IMR-90 (cell line): ENCODE results near the gene GSE1. TPM values are rescaled to one million over a fixed set of nuclear protein-coding genes. Genes with fewer than 3 reads are reported as not detected.

ENCODE experiments used
- ATAC-seq: fragments of 200-7000 bp; cut with Tn5 transposase; 2 replicates; pipeline ENCODE4 v1.9.1; 2020; ENCODE audit warnings: low read depth, mild to moderate bottlenecking, moderate library complexity
- BruUV-seq: library from RNA; stranded (reverse); fragments of 400-500 nt; replicated peaks from 2 replicates; lab custom pipeline; 2021; lab: Mats Ljungman, UMichigan
- CTCF ChIA-PET: fragments of 300-600 bp; formaldehyde crosslinking; extraction: SDS; loops from one replicate; lab custom pipeline; 2021; ENCODE audit warnings: antibody characterized with exemption; lab: Yijun Ruan, JAX
- POLR2A ChIA-PET: fragments of 300-600 bp; sonication (Branson Sonifier 250); formaldehyde crosslinking; loops from one replicate; lab custom pipeline; 2022; ENCODE audit warnings: antibody characterized with exemption; ENCODE audit not compliant: unreplicated experiment; lab: Charles Lee
- DNase-seq: peaks from one replicate; pipeline ENCODE4 v3.0.0; 2013
- H2AFZ ChIP-seq: replicated peaks from 2 replicates; pipeline ENCODE3; 2013; ENCODE audit warnings: low read length, mild to moderate bottlenecking; ENCODE audit not compliant: poor library complexity
- H2AK5ac ChIP-seq: 2 replicates; pipeline ENCODE4 v1.6.1; 2013; ENCODE audit warnings: low read depth, low read length, inconsistent platforms
- H2AK9ac ChIP-seq: replicated peaks from 2 replicates; pipeline ENCODE3; 2013; ENCODE audit warnings: mild to moderate bottlenecking, low read depth, low read length, moderate library complexity; ENCODE audit not compliant: poor library complexity
- H2BK120ac ChIP-seq: 2 replicates; pipeline ENCODE4 v1.6.1; 2013; ENCODE audit warnings: low read depth, low read length, inconsistent platforms
- H2BK15ac ChIP-seq: 3 replicates; pipeline ENCODE4 v1.6.1; 2013; ENCODE audit warnings: low read depth, low read length, inconsistent platforms
- H2BK20ac ChIP-seq: 2 replicates; pipeline ENCODE4 v1.6.1; 2013; ENCODE audit warnings: low read depth, mild to moderate bottlenecking, inconsistent platforms, low read length, moderate library complexity
- H2BK5ac ChIP-seq: 2 replicates; pipeline ENCODE4 v1.6.1; 2013; ENCODE audit warnings: mild to moderate bottlenecking, low read depth, low read length, inconsistent platforms; ENCODE audit not compliant: poor library complexity, severe bottlenecking
- H3K14ac ChIP-seq: replicated peaks from 2 replicates; pipeline ENCODE4 v1.6.1; 2013; ENCODE audit warnings: low read depth, low read length, inconsistent platforms
- H3K18ac ChIP-seq: 2 replicates; pipeline ENCODE4 v1.6.1; 2013; ENCODE audit warnings: low read depth, low read length, control low read depth
- H3K23ac ChIP-seq: 2 replicates; pipeline ENCODE4 v1.6.1; 2013; ENCODE audit warnings: low read depth, low read length, inconsistent platforms
- H3K27ac ChIP-seq: 2 replicates; pipeline ENCODE4 v1.5.1; 2013; ENCODE audit warnings: mild to moderate bottlenecking, control low read depth, low read length; ENCODE audit not compliant: insufficient read depth
- H3K27me3 ChIP-seq: 2 replicates; pipeline ENCODE4 v1.6.1; 2013; ENCODE audit warnings: low read length; ENCODE audit not compliant: control insufficient read depth, insufficient read depth
- H3K36me3 ChIP-seq: 2 replicates; pipeline ENCODE4 v1.6.1; 2013; ENCODE audit warnings: low read length, mixed read lengths; ENCODE audit not compliant: control insufficient read depth, insufficient read depth
- H3K4ac ChIP-seq: 2 replicates; pipeline ENCODE4 v1.6.1; 2013; ENCODE audit warnings: low read depth, low read length, inconsistent platforms
- H3K4me1 ChIP-seq: 2 replicates; pipeline ENCODE4 v1.6.1; 2013; ENCODE audit warnings: low read length, mixed read lengths; ENCODE audit not compliant: control insufficient read depth, insufficient read depth
- H3K4me2 ChIP-seq: 2 replicates; pipeline ENCODE4 v1.6.1; 2013; ENCODE audit warnings: low read depth, mild to moderate bottlenecking, control low read depth, low read length, moderate library complexity
- H3K4me3 ChIP-seq: 2 replicates; pipeline ENCODE4 v1.5.1; 2013; ENCODE audit warnings: low read depth, mild to moderate bottlenecking, control low read depth, low read length, moderate library complexity; ENCODE audit not compliant: insufficient read depth
- H3K56ac ChIP-seq: 2 replicates; pipeline ENCODE4 v1.6.1; 2013; ENCODE audit warnings: low read length, inconsistent platforms; ENCODE audit not compliant: insufficient read depth; ENCODE audit errors: extremely low read depth
- H3K79me1 ChIP-seq, 2 experiments: 2 replicates each; pipeline ENCODE4 v1.6.1; 2013; ENCODE audit warnings: low read length in 2 of 2, inconsistent platforms in 1 of 2, low read depth in 1 of 2
- H3K9ac ChIP-seq: 2 replicates; pipeline ENCODE4 v1.6.1; 2013; ENCODE audit warnings: low read depth, low read length, control low read depth
- H3K9me1 ChIP-seq: 2 replicates; pipeline ENCODE4 v1.6.1; 2013; ENCODE audit warnings: low read length, inconsistent platforms; ENCODE audit not compliant: insufficient read depth
- H3K9me3 ChIP-seq: 2 replicates; pipeline ENCODE4 v1.6.1; 2013; ENCODE audit warnings: low read length; ENCODE audit not compliant: control insufficient read depth, insufficient read depth
- H4K20me1 ChIP-seq: 2 replicates; pipeline ENCODE4 v1.6.1; 2013; ENCODE audit warnings: low read length, inconsistent platforms; ENCODE audit not compliant: insufficient read depth
- H4K5ac ChIP-seq: 2 replicates; pipeline ENCODE4 v1.6.1; 2013; ENCODE audit warnings: mild to moderate bottlenecking, low read depth, low read length, control low read depth
- H4K8ac ChIP-seq, 2 experiments: 2 replicates each; pipeline ENCODE4 v1.6.1; 2013; ENCODE audit warnings: low read depth in 2 of 2, low read length in 2 of 2, control low read depth in 1 of 2, inconsistent platforms in 1 of 2
- H4K91ac ChIP-seq: 2 replicates; pipeline ENCODE4 v1.6.1; 2013; ENCODE audit warnings: low read depth, low read length, inconsistent platforms; ENCODE audit not compliant: insufficient read depth
- FOS ChIP-seq: fragments of 150-350 bp; IDR thresholded peaks from 2 replicates; pipeline ENCODE4 v1.6.1; 2016; ENCODE audit warnings: low read depth, low read length
- SMC3 ChIP-seq: fragments of 150-350 bp; IDR thresholded peaks from 2 replicates; pipeline ENCODE4 v1.6.1; 2016; ENCODE audit warnings: low read depth, mild to moderate bottlenecking, antibody characterized with exemption, low read length, moderate library complexity
- WGBS, 2 experiments: methylation state at CpG; one replicate each; pipeline versions ENCODE4 v1.1.5 to v1.1.7; 2013; ENCODE audit warnings: missing lambda C conversion rate in 2 of 2; ENCODE audit not compliant: insufficient read length in 1 of 2; ENCODE audit errors: extremely low coverage in 2 of 2; 5-methylcytosine and 5-hydroxymethylcytosine counted together
- dilution Hi-C: fragments of 300-500 bp; cut with HindIII; formaldehyde crosslinking; loops from one replicate; pipeline ENCODE4 v1.14.3; 2018; ENCODE audit warnings: low sequenced_read_pairs; ENCODE audit not compliant: unreplicated experiment
- in situ Hi-C: fragments of 300-500 bp; cut with MboI; formaldehyde crosslinking; loops from 3 replicates; pipeline ENCODE4 v1.14.3; 2019; ENCODE audit warnings: low sequenced_read_pairs, inconsistent platforms, mixed read lengths
- intact Hi-C: fragments of 100-400 bp; cut with micrococcal nuclease; formaldehyde crosslinking; loops from 2 replicates; pipeline ENCODE4 v1.10.0; 2022
- polyA plus RNA-seq, 3 experiments: library from polyadenylated mRNA; depleted of rRNA; stranded (reverse); fragments of >200 nt; gene quantifications; 2 replicates each; pipeline ENCODE4 v1.2.3, GENCODE V29; 2012; ENCODE audit warnings: low replicate concordance in 1 of 3
- total RNA-seq: library from RNA; depleted of rRNA; stranded (reverse); fragments of >200 nt; gene quantifications from 2 replicates; pipeline ENCODE4 v1.2.3, GENCODE V29; 2012

The GSE1 gene
- total and polyA plus RNA-seq, 2 of the 4 experiments (the other 2 are of a cell fraction): 14.9 to 25.5 TPM

GRCh38 chr16:85660843-85661739, 48.0 kb downstream of the GSE1 start (continued):
- TF ChIP-seq SMC3 (no peak), FOS (no peak)

GRCh38 chr16:85661740-85662481, 48.8 kb downstream of the GSE1 start:
- no peak overlapping the region for H2BK5ac ChIP-seq
- no peak overlapping the region for H2BK20ac ChIP-seq
- no peaks in the 10 kb centered on the region for H3K9me3 ChIP-seq
- H2BK120ac ChIP-seq: no peak overlapping the region
- ATAC-seq (no peak), DNase-seq (no peak)
- peaks cover 9% of the 10 kb centered on the region; the same call in 1 of the 2 replicates for H4K20me1 ChIP-seq
- no peaks in the 10 kb centered on the region for H3K4me1 ChIP-seq
- H3K9ac ChIP-seq: no peak overlapping the region
- H4K8ac ChIP-seq: no peak overlapping the region
- H2BK15ac ChIP-seq: no peak overlapping the region
- intact Hi-C loops (no loop called here), dilution Hi-C loops (no loop called here), in situ Hi-C loops (no loop called here)
- no peak overlapping the region for H4K5ac ChIP-seq
- CTCF ChIA-PET: no interaction called here
- no peak overlapping the region for H3K14ac ChIP-seq
- BruUV-seq: no TSS peak
- no peak overlapping the region for H2AK9ac ChIP-seq
- TF ChIP-seq FOS: no peak
- no peak overlapping the region for H4K91ac ChIP-seq
- no peaks in the 10 kb centered on the region for H3K27me3 ChIP-seq
- no peak overlapping the region for H2AFZ ChIP-seq
- peaks cover 0 to 12% of the 10 kb centered on the region in 2 experiments; a peak in 1 of 4 replicates for H3K79me1 ChIP-seq
- H2AK5ac ChIP-seq: no peak overlapping the region
- H3K18ac ChIP-seq: no peak overlapping the region
- no peak overlapping the region for H3K56ac ChIP-seq
- 100% methylated on average over 11 of the region's 26 CpGs; no CpG with 5 or more reads in 1 of the 2 experiments for WGBS, 2 experiments
- no peak overlapping the region for H3K23ac ChIP-seq
- H3K4ac ChIP-seq: no peak overlapping the region
- peaks cover 81% of the 10 kb centered on the region for H3K36me3 ChIP-seq
- H3K27ac ChIP-seq: no peak overlapping the region
- POLR2A ChIA-PET: no interaction called here
- H3K4me2 ChIP-seq: no peak overlapping the region
- peaks cover 3% of the 10 kb centered on the region; the same call in 1 of the 2 replicates for H3K9me1 ChIP-seq
- H3K4me3 ChIP-seq: no peak overlapping the region
